ENCODE measurements around the gene IGF1R. TPM values are rescaled to one million over a fixed set of nuclear protein-coding genes. Genes with fewer than 3 reads are reported as not detected.

Gene IGF1R
- total RNA-seq, 2 donors from 2014 or later = 25.7 to 40.1 TPM

DNA sequence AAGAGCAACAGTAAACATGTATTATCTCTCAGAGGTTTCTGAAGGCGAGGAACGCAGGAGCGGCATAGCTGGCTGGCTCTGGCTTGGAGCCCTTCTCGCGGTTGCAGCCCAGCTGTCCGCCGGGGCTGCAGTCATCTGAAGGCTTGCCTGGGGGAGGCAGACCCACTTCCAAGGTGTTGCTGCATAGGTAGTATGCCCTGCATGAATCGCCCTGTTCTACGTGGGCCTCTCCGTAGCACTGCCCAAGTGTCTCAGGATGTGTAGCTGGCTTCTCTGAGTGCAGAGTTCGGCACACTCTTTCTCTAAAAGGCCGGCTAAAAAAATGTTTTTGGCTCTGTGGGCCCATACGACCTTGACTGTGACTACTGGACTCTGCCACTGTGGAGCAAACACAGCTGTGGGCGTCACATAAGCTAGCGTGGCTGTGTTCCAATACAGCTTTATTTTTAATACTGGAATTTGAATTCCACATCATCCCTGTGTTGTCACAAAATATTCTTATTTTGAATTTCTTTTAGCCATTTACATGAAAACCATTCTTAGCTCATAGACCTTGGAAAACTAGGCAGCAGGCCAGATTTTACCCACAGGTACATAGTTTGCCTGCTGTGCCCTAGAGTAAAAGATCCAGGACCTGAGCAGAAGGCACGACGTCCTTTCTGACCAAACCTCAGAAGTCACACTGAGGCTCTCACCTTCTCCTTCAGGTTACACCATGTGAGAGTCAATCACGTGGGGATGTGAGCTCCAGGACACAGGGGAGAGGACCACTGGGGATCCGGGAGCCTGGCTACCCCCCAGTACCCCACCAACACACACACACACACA, 303.4 kb downstream of the IGF1R start:
- DNase-seq (no peak), ATAC-seq (replicated peaks in 1 of 2) (no peak)
- Mint-ChIP-seq H3K9me3 (no peaks in the 10 kb centered on the region), H3K4me3 (peak overlapping the region in 1 of 2 donors; percentile 62), H3K27ac (no peak overlapping the region), H3K4me1 (ENCODE audit: low read depth) (peaks cover 20% of the 10 kb centered on the region), H3K27me3 (ENCODE audit: low read depth) (no peaks in the 10 kb centered on the region), H3K36me3 (ENCODE audit: insufficient read depth in 2 of 2) (peaks cover 0 to 6% of the 10 kb centered on the region in 2 donors)

DNA sequence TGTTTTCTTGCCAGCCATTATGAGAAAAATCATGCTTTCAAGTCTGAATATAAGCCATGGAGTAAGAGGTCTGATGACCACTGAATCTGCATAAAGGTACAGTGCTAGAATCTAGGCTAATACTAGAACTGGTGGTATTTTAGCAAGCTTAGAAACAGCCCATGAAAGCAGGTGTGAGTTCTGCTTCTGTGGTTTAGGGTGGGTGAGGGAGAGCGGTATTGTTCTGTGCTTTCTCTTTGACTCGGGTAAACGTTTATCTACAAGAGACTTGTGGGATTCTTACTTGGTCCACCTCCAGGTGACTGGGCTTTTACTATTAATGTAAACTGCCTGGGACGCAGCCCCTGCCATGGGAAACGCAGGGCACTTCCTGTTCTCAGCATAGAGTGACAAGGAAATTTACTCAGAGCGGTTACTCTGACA, 304.1 kb downstream of the IGF1R start:
- peak overlapping the region; percentile 62 to 74 for H3K4me3 Mint-ChIP-seq
- peaks cover 20% of the 10 kb centered on the region for H3K4me1 Mint-ChIP-seq (ENCODE audit: low read depth)
- H3K36me3 Mint-ChIP-seq (ENCODE audit: insufficient read depth in 2 of 2) = peaks cover 0 to 9% of the 10 kb centered on the region in 2 donors
- no peaks in the 10 kb centered on the region for H3K27me3 Mint-ChIP-seq (ENCODE audit: low read depth)
- DNase-seq (peak; percentile 29 to 35), ATAC-seq (replicated peaks in 1 of 2) (peak; percentile 73 to 77)
- no peaks in the 10 kb centered on the region for H3K9me3 Mint-ChIP-seq
- H3K27ac Mint-ChIP-seq = peak overlapping the region; percentile 72

DNA sequence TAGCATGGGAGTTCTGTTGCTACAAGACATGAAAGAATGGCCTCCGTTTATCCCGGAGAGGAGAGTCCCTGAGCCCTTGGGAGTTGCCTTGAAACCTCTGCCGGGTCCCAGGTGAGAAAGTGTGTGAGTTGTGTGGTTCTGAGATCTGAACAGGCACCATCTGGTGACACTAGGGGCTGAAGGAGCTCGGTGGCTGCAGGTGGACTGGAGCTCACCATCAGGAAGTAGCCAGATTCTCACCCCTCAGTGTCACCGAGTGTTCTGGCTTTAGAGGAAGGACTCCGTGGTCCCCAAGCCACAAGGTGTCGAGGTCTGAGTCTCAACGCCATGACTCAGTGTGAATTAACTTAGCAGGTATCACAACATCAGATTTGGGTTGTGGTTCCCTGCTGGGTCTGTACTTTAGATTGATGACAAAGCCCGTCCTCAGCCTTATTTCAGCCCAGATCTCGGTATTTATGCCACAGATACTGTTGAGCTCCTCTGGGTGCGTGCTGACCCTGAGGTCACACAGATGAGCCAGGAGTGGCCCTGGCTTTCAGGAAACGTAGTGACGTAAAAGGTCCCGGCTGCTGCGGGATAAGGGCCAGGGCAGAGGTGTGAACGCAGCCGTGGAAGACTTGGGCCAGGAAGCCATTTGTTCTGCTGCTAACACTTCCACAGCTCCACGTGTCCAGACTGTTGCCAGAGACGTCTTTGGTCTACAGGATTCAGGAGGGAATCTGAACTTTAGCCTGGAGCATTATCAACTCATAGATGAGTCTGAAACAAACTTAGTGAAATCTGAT, 304.9 kb downstream of the IGF1R start:
- Mint-ChIP-seq H3K27me3 (ENCODE audit: low read depth) (no peaks in the 10 kb centered on the region), H3K9me3 (no peaks in the 10 kb centered on the region), H3K36me3 (ENCODE audit: insufficient read depth in 2 of 2) (peaks cover 0 to 15% of the 10 kb centered on the region in 2 donors), H3K4me3 (peak overlapping the region; percentile 62 to 74), H3K4me1 (ENCODE audit: low read depth) (peaks cover 20% of the 10 kb centered on the region), H3K27ac (peak overlapping the region; percentile 72)
- ATAC-seq (replicated peaks in 1 of 2) = peak; percentile 81 to 82
- peak; percentile 42 to 62 for DNase-seq

DNA sequence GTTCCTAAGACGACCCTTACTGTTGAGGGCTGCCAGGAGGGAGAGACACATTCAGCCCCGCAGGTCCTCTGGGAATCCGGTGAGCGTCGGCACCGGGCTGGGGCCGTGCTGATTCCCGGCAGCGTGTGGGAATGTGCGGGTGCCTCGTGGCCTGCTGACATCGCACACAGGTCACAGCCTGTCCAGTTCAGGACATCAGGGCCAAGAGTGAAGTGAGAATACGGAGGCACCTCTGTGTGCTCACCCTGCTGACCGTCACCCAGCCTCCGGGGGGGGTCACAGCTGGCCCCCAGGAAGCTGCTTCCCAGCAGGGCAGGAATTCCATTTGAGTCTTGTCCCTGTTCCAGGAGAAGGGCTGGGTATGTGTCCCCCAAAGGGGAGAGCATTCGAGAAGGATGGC, 305.6 kb downstream of the IGF1R start:
- H3K27ac Mint-ChIP-seq = no peak overlapping the region
- H3K9me3 Mint-ChIP-seq = no peaks in the 10 kb centered on the region
- no peaks in the 10 kb centered on the region for H3K27me3 Mint-ChIP-seq (ENCODE audit: low read depth)
- peaks cover 0 to 16% of the 10 kb centered on the region in 2 donors for H3K36me3 Mint-ChIP-seq (ENCODE audit: insufficient read depth in 2 of 2)
- peaks cover 20% of the 10 kb centered on the region for H3K4me1 Mint-ChIP-seq (ENCODE audit: low read depth)
- DNase-seq (no peak), ATAC-seq (replicated peaks in 1 of 2) (no peak)
- H3K4me3 Mint-ChIP-seq = no peak overlapping the region

DNA sequence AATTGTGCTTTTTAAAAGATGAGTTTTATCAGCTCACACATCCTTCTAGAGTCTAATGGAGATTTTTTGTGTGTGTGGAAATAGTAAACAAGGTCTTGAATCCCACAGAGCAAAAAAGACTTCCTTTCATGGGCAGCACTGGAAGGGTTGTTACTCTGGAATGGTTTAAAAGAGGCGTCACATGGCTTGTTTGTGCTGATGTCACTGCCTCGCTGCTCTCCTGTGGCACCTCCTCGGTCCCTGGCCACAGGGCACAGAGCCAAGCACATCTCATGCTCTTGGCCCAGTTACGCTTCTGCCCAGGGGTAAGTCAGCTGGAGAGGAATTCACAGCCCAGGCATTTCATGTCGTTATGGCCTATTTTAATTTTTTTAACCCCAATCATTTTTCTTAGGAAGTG, 306.1 kb downstream of the IGF1R start:
- Mint-ChIP-seq H3K36me3 (ENCODE audit: insufficient read depth in 2 of 2) (peaks cover 0 to 14% of the 10 kb centered on the region in 2 donors), H3K27ac (no peak overlapping the region), H3K4me1 (ENCODE audit: low read depth) (peaks cover 20% of the 10 kb centered on the region), H3K9me3 (no peaks in the 10 kb centered on the region), H3K4me3 (no peak overlapping the region), H3K27me3 (ENCODE audit: low read depth) (no peaks in the 10 kb centered on the region)
- DNase-seq (no peak), ATAC-seq (replicated peaks in 1 of 2) (no peak)

DNA sequence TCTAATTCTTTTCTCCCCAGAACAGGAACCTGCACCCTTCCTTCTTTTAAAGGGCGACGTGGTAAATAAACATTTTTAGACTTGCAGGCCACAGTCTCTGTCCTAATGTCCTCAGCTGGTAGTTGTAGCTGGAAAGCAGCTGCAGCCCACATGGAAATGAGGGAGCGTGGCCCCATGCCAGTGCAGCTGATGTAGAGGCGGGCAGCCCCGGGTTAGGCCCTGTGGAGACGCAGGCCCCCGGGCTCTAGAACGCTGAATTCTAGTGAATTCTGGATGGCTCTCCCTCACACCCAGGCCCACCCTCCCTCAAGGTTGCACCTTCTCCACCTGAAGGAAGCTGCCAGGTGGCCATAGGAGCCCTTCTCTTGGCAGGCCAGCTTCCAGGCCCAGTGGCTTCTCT, 307.0 kb downstream of the IGF1R start:
- Mint-ChIP-seq H3K4me1 (ENCODE audit: low read depth) (peaks cover 20% of the 10 kb centered on the region), H3K27ac (no peak overlapping the region)

DNA sequence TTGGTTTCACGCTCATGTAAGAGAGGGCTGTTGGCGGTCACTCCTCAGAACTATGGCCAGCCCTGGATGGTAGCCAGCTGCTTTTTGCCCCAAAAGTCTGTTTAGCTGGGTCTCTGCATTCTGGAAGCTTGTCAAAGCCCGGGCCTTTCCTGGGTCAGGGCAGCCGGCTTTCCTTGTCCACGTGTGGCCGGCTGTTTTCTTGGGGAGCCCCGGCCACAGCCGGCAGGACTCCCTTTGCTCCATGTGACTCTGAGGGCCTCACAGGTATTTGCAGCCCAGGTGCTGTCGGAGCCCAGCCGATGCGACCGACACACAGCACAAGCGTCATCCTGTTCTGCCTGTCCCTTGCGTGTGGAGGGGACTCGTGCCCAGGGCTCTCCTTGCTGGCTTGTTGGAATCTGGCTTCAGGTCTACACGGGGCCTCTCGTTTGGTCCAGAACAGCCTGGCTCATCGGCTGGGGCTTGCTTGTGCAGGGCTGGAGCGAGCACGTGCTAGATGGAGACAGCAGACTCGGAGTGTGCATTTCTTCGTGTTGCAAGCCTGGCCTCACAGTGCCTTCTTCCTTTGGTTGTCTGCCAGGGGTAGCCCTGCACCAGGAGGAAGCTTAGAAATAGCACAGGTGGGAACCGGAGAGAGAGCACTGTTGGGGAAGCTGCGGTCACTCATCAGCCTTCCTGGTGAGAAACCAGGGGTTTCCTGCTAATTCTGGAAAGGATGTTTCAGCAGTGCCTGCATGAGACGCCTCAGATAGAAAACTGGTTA, 307.8 kb downstream of the IGF1R start:
- ATAC-seq (replicated peaks in 1 of 2) = no peak
- Mint-ChIP-seq H3K9me3 (peaks cover 0 to 1% of the 10 kb centered on the region in 2 donors), H3K4me3 (no peak overlapping the region), H3K27me3 (ENCODE audit: low read depth) (no peaks in the 10 kb centered on the region), H3K4me1 (ENCODE audit: low read depth) (peaks cover 20% of the 10 kb centered on the region), H3K27ac (no peak overlapping the region), H3K36me3 (ENCODE audit: insufficient read depth in 2 of 2) (peaks cover 1 to 17% of the 10 kb centered on the region in 2 donors)
- no peak for DNase-seq

More for the DNA sequence above, 307.0 kb downstream of the IGF1R start:
- H3K36me3 Mint-ChIP-seq (ENCODE audit: insufficient read depth in 2 of 2) = peaks cover 0 to 14% of the 10 kb centered on the region in 2 donors
- no peaks in the 10 kb centered on the region for H3K9me3 Mint-ChIP-seq
- ATAC-seq (replicated peaks in 1 of 2) (no peak), DNase-seq (no peak)
- no peak overlapping the region for H3K4me3 Mint-ChIP-seq
- H3K27me3 Mint-ChIP-seq (ENCODE audit: low read depth) = no peaks in the 10 kb centered on the region

DNA sequence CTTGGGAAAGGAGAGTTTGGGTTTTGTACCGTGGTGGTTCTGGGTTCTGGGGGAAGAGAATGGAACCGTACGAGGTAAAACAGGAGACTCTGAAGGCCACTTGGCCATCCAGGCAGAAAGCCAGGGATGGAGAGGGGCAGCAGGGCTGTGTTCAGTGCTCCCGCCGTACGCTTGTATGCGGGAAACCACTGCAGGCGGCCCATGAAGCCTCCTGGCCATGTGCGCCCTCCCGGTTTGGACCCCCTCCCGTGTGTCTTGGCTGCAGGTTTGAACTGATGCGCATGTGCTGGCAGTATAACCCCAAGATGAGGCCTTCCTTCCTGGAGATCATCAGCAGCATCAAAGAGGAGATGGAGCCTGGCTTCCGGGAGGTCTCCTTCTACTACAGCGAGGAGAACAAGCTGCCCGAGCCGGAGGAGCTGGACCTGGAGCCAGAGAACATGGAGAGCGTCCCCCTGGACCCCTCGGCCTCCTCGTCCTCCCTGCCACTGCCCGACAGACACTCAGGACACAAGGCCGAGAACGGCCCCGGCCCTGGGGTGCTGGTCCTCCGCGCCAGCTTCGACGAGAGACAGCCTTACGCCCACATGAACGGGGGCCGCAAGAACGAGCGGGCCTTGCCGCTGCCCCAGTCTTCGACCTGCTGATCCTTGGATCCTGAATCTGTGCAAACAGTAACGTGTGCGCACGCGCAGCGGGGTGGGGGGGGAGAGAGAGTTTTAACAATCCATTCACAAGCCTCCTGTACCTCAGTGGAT, 308.6 kb downstream of the IGF1R start:
- Mint-ChIP-seq H3K36me3 (ENCODE audit: insufficient read depth in 2 of 2) (peaks cover 8 to 24% of the 10 kb centered on the region in 2 donors), H3K27me3 (ENCODE audit: low read depth) (no peaks in the 10 kb centered on the region), H3K9me3 (peaks cover 3 to 6% of the 10 kb centered on the region in 2 donors), H3K27ac (no peak overlapping the region), H3K4me1 (ENCODE audit: low read depth) (peaks cover 17% of the 10 kb centered on the region), H3K4me3 (no peak overlapping the region)
- ATAC-seq (replicated peaks in 1 of 2) (no peak), DNase-seq (no peak)

DNA sequence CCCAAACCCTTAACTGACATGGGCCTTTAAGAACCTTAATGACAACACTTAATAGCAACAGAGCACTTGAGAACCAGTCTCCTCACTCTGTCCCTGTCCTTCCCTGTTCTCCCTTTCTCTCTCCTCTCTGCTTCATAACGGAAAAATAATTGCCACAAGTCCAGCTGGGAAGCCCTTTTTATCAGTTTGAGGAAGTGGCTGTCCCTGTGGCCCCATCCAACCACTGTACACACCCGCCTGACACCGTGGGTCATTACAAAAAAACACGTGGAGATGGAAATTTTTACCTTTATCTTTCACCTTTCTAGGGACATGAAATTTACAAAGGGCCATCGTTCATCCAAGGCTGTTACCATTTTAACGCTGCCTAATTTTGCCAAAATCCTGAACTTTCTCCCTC, 309.3 kb downstream of the IGF1R start:
- H3K4me3 Mint-ChIP-seq = no peak overlapping the region
- DNase-seq (no peak), ATAC-seq (replicated peaks in 1 of 2) (no peak)
- peaks cover 4 to 11% of the 10 kb centered on the region in 2 donors for H3K9me3 Mint-ChIP-seq
- peaks cover 12 to 29% of the 10 kb centered on the region in 2 donors for H3K36me3 Mint-ChIP-seq (ENCODE audit: insufficient read depth in 2 of 2)
- H3K27me3 Mint-ChIP-seq (ENCODE audit: low read depth) = no peaks in the 10 kb centered on the region
- peaks cover 10% of the 10 kb centered on the region for H3K4me1 Mint-ChIP-seq (ENCODE audit: low read depth)
- H3K27ac Mint-ChIP-seq = no peak overlapping the region

DNA sequence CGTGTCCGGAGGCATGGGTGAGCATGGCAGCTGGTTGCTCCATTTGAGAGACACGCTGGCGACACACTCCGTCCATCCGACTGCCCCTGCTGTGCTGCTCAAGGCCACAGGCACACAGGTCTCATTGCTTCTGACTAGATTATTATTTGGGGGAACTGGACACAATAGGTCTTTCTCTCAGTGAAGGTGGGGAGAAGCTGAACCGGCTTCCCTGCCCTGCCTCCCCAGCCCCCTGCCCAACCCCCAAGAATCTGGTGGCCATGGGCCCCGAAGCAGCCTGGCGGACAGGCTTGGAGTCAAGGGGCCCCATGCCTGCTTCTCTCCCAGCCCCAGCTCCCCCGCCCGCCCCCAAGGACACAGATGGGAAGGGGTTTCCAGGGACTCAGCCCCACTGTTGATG, 309.7 kb downstream of the IGF1R start:
- no peaks in the 10 kb centered on the region for H3K27me3 Mint-ChIP-seq (ENCODE audit: low read depth)
- DNase-seq (no peak), ATAC-seq (replicated peaks in 1 of 2) (no peak)
- H3K36me3 Mint-ChIP-seq (ENCODE audit: insufficient read depth in 2 of 2) = peaks cover 12 to 29% of the 10 kb centered on the region in 2 donors
- H3K4me3 Mint-ChIP-seq = no peak overlapping the region
- peaks cover 6% of the 10 kb centered on the region for H3K4me1 Mint-ChIP-seq (ENCODE audit: low read depth)
- peaks cover 4 to 11% of the 10 kb centered on the region in 2 donors for H3K9me3 Mint-ChIP-seq
- H3K27ac Mint-ChIP-seq = no peak overlapping the region

DNA sequence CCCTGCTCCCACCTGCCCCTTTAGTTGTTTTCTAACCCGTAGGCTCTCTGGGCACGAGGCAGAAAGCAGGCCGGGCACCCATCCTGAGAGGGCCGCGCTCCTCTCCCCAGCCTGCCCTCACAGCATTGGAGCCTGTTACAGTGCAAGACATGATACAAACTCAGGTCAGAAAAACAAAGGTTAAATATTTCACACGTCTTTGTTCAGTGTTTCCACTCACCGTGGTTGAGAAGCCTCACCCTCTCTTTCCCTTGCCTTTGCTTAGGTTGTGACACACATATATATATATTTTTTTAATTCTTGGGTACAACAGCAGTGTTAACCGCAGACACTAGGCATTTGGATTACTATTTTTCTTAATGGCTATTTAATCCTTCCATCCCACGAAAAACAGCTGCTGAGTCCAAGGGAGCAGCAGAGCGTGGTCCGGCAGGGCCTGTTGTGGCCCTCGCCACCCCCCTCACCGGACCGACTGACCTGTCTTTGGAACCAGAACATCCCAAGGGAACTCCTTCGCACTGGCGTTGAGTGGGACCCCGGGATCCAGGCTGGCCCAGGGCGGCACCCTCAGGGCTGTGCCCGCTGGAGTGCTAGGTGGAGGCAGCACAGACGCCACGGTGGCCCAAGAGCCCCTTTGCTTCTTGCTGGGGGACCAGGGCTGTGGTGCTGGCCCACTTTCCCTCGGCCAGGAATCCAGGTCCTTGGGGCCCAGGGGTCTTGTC, 310.7 kb downstream of the IGF1R start:
- H3K9me3 Mint-ChIP-seq = peaks cover 4 to 11% of the 10 kb centered on the region in 2 donors
- H3K27ac Mint-ChIP-seq = no peak overlapping the region
- ATAC-seq (replicated peaks in 1 of 2) = no peak
- no peaks in the 10 kb centered on the region for H3K27me3 Mint-ChIP-seq (ENCODE audit: low read depth)
- H3K4me1 Mint-ChIP-seq (ENCODE audit: low read depth) = no peaks in the 10 kb centered on the region
- H3K4me3 Mint-ChIP-seq = no peak overlapping the region
- peaks cover 12 to 29% of the 10 kb centered on the region in 2 donors for H3K36me3 Mint-ChIP-seq (ENCODE audit: insufficient read depth in 2 of 2)
- DNase-seq = no peak

DNA sequence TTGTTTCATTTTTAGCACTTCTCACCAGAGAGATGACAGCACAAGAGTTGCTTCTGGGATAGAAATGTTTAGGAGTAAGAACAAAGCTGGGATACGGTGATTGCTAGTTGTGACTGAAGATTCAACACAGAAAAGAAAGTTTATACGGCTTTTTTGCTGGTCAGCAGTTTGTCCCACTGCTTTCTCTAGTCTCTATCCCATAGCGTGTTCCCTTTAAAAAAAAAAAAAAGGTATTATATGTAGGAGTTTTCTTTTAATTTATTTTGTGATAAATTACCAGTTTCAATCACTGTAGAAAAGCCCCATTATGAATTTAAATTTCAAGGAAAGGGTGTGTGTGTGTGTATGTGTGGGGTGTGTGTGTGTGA, 311.3 kb downstream of the IGF1R start:
- Mint-ChIP-seq H3K9me3 (peaks cover 4 to 11% of the 10 kb centered on the region in 2 donors), H3K27ac (no peak overlapping the region), H3K27me3 (ENCODE audit: low read depth) (no peaks in the 10 kb centered on the region), H3K4me1 (ENCODE audit: low read depth) (no peaks in the 10 kb centered on the region), H3K4me3 (no peak overlapping the region), H3K36me3 (ENCODE audit: insufficient read depth in 2 of 2) (peaks cover 12 to 29% of the 10 kb centered on the region in 2 donors)
- DNase-seq (no peak), ATAC-seq (replicated peaks in 1 of 2) (no peak)

Data from activated T-cell treated with anti-CD3 and anti-CD28 coated beads, Interleukin-2, amount 50 U/mL, for 72 hours (primary cell).